ENCODE measurements around the gene SLC8A3. TPM values are rescaled to one million over a fixed set of nuclear protein-coding genes. Genes with fewer than 3 reads are reported as not detected.

Gene SLC8A3
- total RNA-seq, 1 experiment from 2014 or later, result 0.13 TPM

GRCh38 chr14:70036665-70037064, 152.1 kb downstream of the SLC8A3 start:
- H3K27me3 ChIP-seq (ENCODE audit: insufficient read depth, low read length), result no peaks in the 10 kb centered on the region; the same call in 1 of the 2 replicates
- H3K4me1 ChIP-seq (ENCODE audit: insufficient read depth, low read length), result no peaks in the 10 kb centered on the region; the same call in 1 of the 2 replicates
- no peaks in the 10 kb centered on the region for H3K79me1 ChIP-seq (ENCODE audit: insufficient read depth, low read depth, low read length, poor library complexity, severe bottlenecking)
- H3K27ac ChIP-seq (ENCODE audit: insufficient read length, low read depth, low read length), result no peak overlapping the region
- H3K9me3 Mint-ChIP-seq, result no peaks in the 10 kb centered on the region
- no peak overlapping the region for H2AFZ ChIP-seq (ENCODE audit: low read length)
- H4K8ac ChIP-seq (replicated peaks; ENCODE audit: insufficient read length, low read depth, low read length), result no peak overlapping the region
- H2AK5ac ChIP-seq (ENCODE audit: insufficient read length, low read length), result no peak overlapping the region
- no CpG with 5 or more reads among the region's 1 CpG for WGBS (ENCODE audit: extremely low coverage, insufficient read length, low lambda C conversion rate)
- H3K4me2 ChIP-seq (ENCODE audit: insufficient read depth, insufficient read length, low read length), result no peak overlapping the region
- H3K56ac ChIP-seq (ENCODE audit: insufficient read length, low read depth, low read length), result no peak overlapping the region
- H2BK12ac ChIP-seq (ENCODE audit: insufficient read length, low read depth, low read length), result no peak overlapping the region
- H3K4me3 Mint-ChIP-seq, result no peak overlapping the region
- H3K23ac ChIP-seq (ENCODE audit: insufficient read length, low read depth, low read length), result no peak overlapping the region
- H3K23me2 ChIP-seq (ENCODE audit: insufficient read length, low read depth, low read length, poor library complexity, severe bottlenecking), result no peaks in the 10 kb centered on the region
- no peak overlapping the region for H4K91ac ChIP-seq (ENCODE audit: insufficient read length, low read depth, low read length)
- H3K27me3 Mint-ChIP-seq (ENCODE audit: low read depth), result peaks cover 7% of the 10 kb centered on the region
- H2BK5ac ChIP-seq (ENCODE audit: insufficient read length, low read length), result no peak overlapping the region
- H2BK120ac ChIP-seq (ENCODE audit: low read depth, low read length, poor library complexity, severe bottlenecking), result no peak overlapping the region
- no peak overlapping the region for H3K4ac ChIP-seq (ENCODE audit: low read depth, low read length)
- no peaks in the 10 kb centered on the region for H3K36me3 Mint-ChIP-seq (ENCODE audit: insufficient read depth in 1 of 3, low read depth in 3 of 3)
- no peak overlapping the region for H3K9ac ChIP-seq (ENCODE audit: extremely low read depth, insufficient read length, low read length)
- H3T11ph ChIP-seq (ENCODE audit: low read length), result no peak overlapping the region
- H3K4me1 Mint-ChIP-seq, result peaks cover 14 to 19% of the 10 kb centered on the region in 2 experiments
- no peak overlapping the region for H3K18ac ChIP-seq (ENCODE audit: insufficient read length, low read depth, low read length)
- H3K79me2 ChIP-seq (ENCODE audit: insufficient read depth, low read length), result no peaks in the 10 kb centered on the region
- no peak overlapping the region for H3K27ac Mint-ChIP-seq
- H2BK15ac ChIP-seq (ENCODE audit: low read depth, low read length), result no peak overlapping the region
- H2BK20ac ChIP-seq (ENCODE audit: low read depth, low read length, poor library complexity, severe bottlenecking), result no peak overlapping the region
- TF ChIP-seq CTCF (conservative IDR thresholded peaks at IDR 0.05), result peak; percentile 46
- no peak for DNase-seq
- H3K14ac ChIP-seq (ENCODE audit: insufficient read depth, low read length), result no peak overlapping the region
- no peak overlapping the region for H4K5ac ChIP-seq (ENCODE audit: insufficient read length, low read depth, low read length)
- H4K20me1 ChIP-seq (ENCODE audit: control insufficient read depth, insufficient read depth, insufficient read length), result no peaks in the 10 kb centered on the region
- no peaks in the 10 kb centered on the region for H3K9me3 ChIP-seq (ENCODE audit: control insufficient read depth, low read depth, low read length)

All from H9 (cell line).